ENCODE measurements around the gene NRDC.
A peak's percentile ranks its signal among the peaks of the same experiment; 100 is the strongest.

DNA sequence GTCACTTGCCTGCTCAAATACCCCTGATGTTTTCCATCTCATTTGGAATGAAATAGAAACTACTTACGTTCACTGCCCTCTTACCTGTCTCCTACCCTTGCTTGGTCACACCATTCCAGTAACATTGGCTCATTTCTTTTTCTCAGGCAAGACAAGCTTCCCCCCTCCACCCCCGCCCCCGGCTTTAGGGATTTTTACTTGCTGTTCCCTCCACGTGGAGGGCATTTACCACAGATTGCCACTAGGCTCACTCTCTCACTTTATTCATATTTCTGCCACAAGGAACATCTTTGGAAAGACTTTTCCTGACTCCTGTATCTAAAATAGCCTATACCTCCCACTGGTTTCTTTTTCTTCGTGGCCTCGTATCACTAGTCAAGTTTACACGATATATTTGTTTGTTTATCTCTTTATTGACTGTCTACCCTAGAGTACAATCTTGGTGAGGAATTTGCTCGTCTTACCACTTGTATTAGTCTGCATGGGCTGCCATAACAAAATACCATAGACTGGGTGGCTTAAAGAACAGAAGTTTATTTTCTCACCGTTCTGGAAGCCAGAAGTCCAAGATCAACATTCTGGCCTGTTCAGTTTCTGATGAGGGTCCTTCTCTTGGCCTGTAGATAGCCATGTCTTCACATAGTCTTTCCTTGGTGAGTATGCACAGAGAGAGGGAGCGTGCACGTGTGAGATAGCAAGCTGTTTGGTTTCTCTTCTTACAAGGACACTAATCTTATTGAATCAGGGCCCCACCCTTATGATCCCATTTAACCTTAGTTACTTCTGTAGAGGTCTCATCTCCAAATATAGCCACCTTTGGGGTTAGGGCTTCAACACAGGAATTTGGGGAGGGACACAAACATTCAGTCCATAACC, 126.2 kb downstream of the NRDC start:
- TF ChIP-seq MAFF (IDR thresholded peaks at IDR 0.05; ENCODE audit: low read length) (no peak), MAX (CRISPR knock-in tag; IDR thresholded peaks at IDR 0.05) (no peak), EZH2 (IDR thresholded peaks at IDR 0.05; ENCODE audit: borderline replicate concordance, low read depth, low read length) (no peak), ZC3H8 (IDR thresholded peaks at IDR 0.05) (no peak), NRF1 (conservative IDR thresholded peaks at IDR 0.05 in 1 of 2, IDR thresholded peaks at IDR 0.05 in 1 of 2) (no peak), TRIM24 (IDR thresholded peaks at IDR 0.05) (peak; percentile 35 to 77; a peak in 2 of 4 replicates), FOXJ3 (CRISPR knock-in tag; IDR thresholded peaks at IDR 0.05) (no peak), NR2F6 (CRISPR knock-in tag; IDR thresholded peaks at IDR 0.05) (no peak), CBX5 (IDR thresholded peaks at IDR 0.05; ENCODE audit: borderline replicate concordance, low read depth) (no peak)
- TF ChIP-seq, protein P1, sequence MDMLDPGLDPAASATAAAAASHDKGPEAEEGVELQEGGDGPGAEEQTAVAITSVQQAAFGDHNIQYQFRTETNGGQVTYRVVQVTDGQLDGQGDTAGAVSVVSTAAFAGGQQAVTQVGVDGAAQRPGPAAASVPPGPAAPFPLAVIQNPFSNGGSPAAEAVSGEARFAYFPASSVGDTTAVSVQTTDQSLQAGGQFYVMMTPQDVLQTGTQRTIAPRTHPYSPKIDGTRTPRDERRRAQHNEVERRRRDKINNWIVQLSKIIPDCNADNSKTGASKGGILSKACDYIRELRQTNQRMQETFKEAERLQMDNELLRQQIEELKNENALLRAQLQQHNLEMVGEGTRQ (CRISPR knock-in tag; IDR thresholded peaks at IDR 0.05), result no peak
- TF ChIP-seq, protein P2, sequence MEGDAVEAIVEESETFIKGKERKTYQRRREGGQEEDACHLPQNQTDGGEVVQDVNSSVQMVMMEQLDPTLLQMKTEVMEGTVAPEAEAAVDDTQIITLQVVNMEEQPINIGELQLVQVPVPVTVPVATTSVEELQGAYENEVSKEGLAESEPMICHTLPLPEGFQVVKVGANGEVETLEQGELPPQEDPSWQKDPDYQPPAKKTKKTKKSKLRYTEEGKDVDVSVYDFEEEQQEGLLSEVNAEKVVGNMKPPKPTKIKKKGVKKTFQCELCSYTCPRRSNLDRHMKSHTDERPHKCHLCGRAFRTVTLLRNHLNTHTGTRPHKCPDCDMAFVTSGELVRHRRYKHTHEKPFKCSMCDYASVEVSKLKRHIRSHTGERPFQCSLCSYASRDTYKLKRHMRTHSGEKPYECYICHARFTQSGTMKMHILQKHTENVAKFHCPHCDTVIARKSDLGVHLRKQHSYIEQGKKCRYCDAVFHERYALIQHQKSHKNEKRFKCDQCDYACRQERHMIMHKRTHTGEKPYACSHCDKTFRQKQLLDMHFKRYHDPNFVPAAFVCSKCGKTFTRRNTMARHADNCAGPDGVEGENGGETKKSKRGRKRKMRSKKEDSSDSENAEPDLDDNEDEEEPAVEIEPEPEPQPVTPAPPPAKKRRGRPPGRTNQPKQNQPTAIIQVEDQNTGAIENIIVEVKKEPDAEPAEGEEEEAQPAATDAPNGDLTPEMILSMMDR (IDR thresholded peaks at IDR 0.05 in 2 of 3, conservative IDR thresholded peaks at IDR 0.05 in 1 of 3; ENCODE audit: insufficient read depth in 2 of 3, low read depth in 1 of 3, low read length in 3 of 3), result peak; percentile 29 to 54 (median 38); a peak in 5 of 6 replicates
- TF ChIP-seq, protein P3, sequence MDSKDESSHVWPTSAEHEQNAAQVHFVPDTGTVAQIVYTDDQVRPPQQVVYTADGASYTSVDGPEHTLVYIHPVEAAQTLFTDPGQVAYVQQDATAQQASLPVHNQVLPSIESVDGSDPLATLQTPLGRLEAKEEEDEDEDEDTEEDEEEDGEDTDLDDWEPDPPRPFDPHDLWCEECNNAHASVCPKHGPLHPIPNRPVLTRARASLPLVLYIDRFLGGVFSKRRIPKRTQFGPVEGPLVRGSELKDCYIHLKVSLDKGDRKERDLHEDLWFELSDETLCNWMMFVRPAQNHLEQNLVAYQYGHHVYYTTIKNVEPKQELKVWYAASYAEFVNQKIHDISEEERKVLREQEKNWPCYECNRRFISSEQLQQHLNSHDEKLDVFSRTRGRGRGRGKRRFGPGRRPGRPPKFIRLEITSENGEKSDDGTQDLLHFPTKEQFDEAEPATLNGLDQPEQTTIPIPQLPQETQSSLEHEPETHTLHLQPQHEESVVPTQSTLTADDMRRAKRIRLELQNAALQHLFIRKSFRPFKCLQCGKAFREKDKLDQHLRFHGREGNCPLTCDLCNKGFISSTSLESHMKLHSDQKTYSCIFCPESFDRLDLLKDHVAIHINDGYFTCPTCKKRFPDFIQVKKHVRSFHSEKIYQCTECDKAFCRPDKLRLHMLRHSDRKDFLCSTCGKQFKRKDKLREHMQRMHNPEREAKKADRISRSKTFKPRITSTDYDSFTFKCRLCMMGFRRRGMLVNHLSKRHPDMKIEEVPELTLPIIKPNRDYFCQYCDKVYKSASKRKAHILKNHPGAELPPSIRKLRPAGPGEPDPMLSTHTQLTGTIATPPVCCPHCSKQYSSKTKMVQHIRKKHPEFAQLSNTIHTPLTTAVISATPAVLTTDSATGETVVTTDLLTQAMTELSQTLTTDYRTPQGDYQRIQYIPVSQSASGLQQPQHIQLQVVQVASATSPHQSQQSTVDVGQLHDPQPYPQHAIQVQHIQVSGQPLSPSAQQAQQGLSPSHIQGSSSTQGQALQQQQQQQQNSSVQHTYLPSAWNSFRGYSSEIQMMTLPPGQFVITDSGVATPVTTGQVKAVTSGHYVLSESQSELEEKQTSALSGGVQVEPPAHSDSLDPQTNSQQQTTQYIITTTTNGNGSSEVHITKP (IDR thresholded peaks at IDR 0.05; ENCODE audit: partially characterized antibody), result no peak
- TF ChIP-seq, protein P4, sequence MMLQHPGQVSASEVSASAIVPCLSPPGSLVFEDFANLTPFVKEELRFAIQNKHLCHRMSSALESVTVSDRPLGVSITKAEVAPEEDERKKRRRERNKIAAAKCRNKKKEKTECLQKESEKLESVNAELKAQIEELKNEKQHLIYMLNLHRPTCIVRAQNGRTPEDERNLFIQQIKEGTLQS (IDR thresholded peaks at IDR 0.05), result no peak
- TF ChIP-seq, protein P4 (CRISPR knock-in tag; conservative IDR thresholded peaks at IDR 0.05), result no peak
